Measurements from ENCODE around the gene CFAP46. TPM values are rescaled to one million over a fixed set of nuclear protein-coding genes. Genes with fewer than 3 reads are reported as not detected.

The CFAP46 gene
- total and polyA plus RNA-seq, 2 of the 8 experiments (the other 6 are each of a cell fraction or from before 2014, with no cell fraction given), result 2.6 to 4.8 TPM

DNA sequence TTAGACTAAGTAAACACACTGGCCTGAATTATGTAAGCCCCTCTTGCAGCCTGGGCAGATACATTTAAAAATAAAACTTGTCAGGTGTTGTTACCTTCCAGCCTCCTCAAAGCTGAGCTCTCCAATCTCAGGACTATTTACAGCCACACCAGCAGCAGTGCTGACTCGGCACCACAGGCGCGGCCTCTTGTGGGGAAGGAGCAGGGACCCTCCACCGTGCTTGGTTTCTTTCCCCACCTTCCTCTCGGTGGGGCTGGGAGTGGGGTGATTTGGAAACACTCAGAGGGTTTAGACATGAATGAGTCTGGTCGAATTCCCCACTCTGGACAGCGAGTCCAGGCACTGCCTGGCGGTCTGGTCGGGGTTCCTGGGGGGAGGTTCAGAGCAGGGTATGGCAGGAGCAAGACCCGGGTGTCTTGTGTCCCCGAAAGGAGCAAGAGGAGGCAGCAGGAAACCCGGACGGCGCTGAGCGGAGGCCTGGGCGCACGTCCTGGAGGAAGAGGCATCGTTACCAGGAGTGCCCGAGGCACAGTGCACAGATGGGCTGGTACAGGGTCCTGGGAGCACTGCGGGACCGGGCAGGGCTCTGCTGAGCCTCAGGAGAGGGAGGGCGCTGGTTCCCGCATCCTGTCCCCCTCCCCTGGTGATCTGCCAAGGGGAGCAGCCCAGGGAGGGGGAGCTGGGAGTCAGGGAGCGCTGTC lies 29.2 kb upstream of the CFAP46 start (continued):
- TF ChIP-seq CREB1 (IDR thresholded peaks at IDR 0.05), result no peak
- TF ChIP-seq RNF2 (IDR thresholded peaks at IDR 0.05; ENCODE audit: borderline replicate concordance, low read depth, low read length, missing control alignments, poor library complexity, severe bottlenecking), result no peak
- no peak for TF ChIP-seq GABPA (IDR thresholded peaks at IDR 0.05; ENCODE audit: borderline replicate concordance, insufficient read depth, low read length)
- peak; percentile 29; the same call in 1 of the 2 replicates for TF ChIP-seq SUZ12 (IDR thresholded peaks at IDR 0.05; ENCODE audit: low read length)
